Astrocyte (in vitro differentiated cells and primary cell): ENCODE data around the gene ZNF782.

Experiments used
- CTCF ChIP-seq: IDR thresholded peaks from 2 replicates; pipeline ENCODE4 v1.5.1; 2011; ENCODE audit warnings: low read depth, mild to moderate bottlenecking, inconsistent platforms, low read length, moderate library complexity; ENCODE audit not compliant: insufficient read depth
- EZH2 ChIP-seq: IDR thresholded peaks from 2 replicates; pipeline ENCODE4 v1.6.1; 2012; ENCODE audit warnings: mild to moderate bottlenecking, low read length, inconsistent platforms; ENCODE audit not compliant: insufficient read depth

DNA sequence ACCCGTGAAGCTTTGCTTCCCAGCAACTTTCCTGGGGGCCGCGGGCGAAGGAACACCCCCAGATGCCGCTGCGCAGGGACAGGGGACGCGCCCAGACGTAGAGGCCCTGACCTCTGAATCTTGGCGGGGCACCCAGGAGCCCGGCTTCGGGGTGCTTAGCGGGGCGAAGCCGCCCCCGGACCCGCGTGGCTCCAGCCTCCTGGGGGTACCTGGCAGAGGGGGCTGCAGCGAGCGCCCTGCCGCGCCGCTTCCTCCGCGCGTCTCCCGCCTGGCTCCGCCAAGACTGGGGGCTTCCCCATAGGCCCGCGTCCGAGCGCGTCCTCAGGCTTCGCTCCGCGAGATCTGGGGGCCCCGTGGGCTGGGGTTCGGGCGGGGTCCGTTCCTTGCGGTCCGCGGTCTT lies 23.0 kb upstream of the ZNF782 start:
- no peak for TF ChIP-seq CTCF
- TF ChIP-seq EZH2, result peak; percentile 86
